B cell (primary cell): Measurements from ENCODE around the gene GPR143. TPM values are rescaled to one million over a fixed set of nuclear protein-coding genes. Genes with fewer than 3 reads are reported as not detected.

ENCODE experiments used
- ATAC-seq: fragments of 200-7000 bp; cut with Tn5 transposase; one replicate; pipeline ENCODE4 v1.10.0; 2021; ENCODE audit warnings: low read depth, mild to moderate bottlenecking, moderate number of reproducible peaks, moderate library complexity
- CTCF ChIA-PET: fragments of 350-600 bp; sonication (Branson Sonifier 250); formaldehyde crosslinking; loops from one replicate; lab custom pipeline; 2021; ENCODE audit warnings: antibody characterized with exemption, inconsistent platforms; lab: Charles Lee
- POLR2A ChIA-PET: fragments of 350-600 bp; sonication (Branson Sonifier 250); formaldehyde crosslinking; loops from one replicate; lab custom pipeline; 2021; ENCODE audit warnings: antibody characterized with exemption; lab: Charles Lee
- DNase-seq: peaks from one replicate; pipeline ENCODE4 v3.0.0; 2013
- H2AFZ ChIP-seq: 2 replicates; pipeline ENCODE4 v1.6.1; 2012; ENCODE audit warnings: mild to moderate bottlenecking, low read depth, low read length; ENCODE audit not compliant: insufficient read depth, poor library complexity, severe bottlenecking
- H3K27ac ChIP-seq, 2 donors: 1 replicate in 1 of 2; 2 replicates in 1 of 2; pipeline ENCODE4 v1.5.1; 2012 to 2013; ENCODE audit warnings: low read length in 2 of 2, mild to moderate bottlenecking in 2 of 2, moderate library complexity in 1 of 2
- H3K27me3 ChIP-seq, 4 experiments: fragments of 200-600 bp in 1 of 4; sonication (generic) in 1 of 4; replicated peaks in 1 of 4; 1 replicate in 2 of 4; 2 replicates in 2 of 4; pipeline versions ENCODE4 v1.6.1 to v1.7.0; 2013 to 2016; ENCODE audit warnings: low read length in 3 of 4, mild to moderate bottlenecking in 2 of 4, mixed read lengths in 1 of 4, moderate library complexity in 1 of 4; ENCODE audit not compliant: insufficient read depth in 4 of 4, control insufficient read depth in 3 of 4; ENCODE audit errors: control extremely low read depth in 1 of 4
- H3K36me3 ChIP-seq, 2 experiments: replicated peaks in 1 of 2; 1 replicate in 1 of 2; 2 replicates in 1 of 2; pipeline versions ENCODE4 v1.6.1 to v1.7.1; 2013; ENCODE audit warnings: low read length in 1 of 2; ENCODE audit not compliant: insufficient read depth in 2 of 2, control insufficient read depth in 1 of 2; ENCODE audit errors: control extremely low read depth in 1 of 2, extremely low read depth in 1 of 2
- H3K4me1 ChIP-seq, 2 donors: fragments of 200-600 bp in 1 of 2; sonication (generic) in 1 of 2; 1 replicate in 1 of 2; 2 replicates in 1 of 2; pipeline versions ENCODE4 v1.5.1 to v1.6.1; 2013 to 2017; ENCODE audit warnings: low read length in 2 of 2; ENCODE audit not compliant: control insufficient read depth in 2 of 2, insufficient read depth in 2 of 2
- H3K4me2 ChIP-seq: replicated peaks from 2 replicates; pipeline ENCODE3; 2012; ENCODE audit warnings: mild to moderate bottlenecking, low read depth, low read length; ENCODE audit not compliant: poor library complexity, severe bottlenecking
- H3K4me3 ChIP-seq, 5 experiments: fragments of 200-600 bp in 1 of 5; sonication (generic) in 1 of 5; 1 replicate in 3 of 5; 2 replicates in 2 of 5; pipeline versions ENCODE4 v1.5.1 to v1.7.0; 2011 to 2016; ENCODE audit warnings: low read length in 4 of 5, mild to moderate bottlenecking in 4 of 5, low read depth in 2 of 5, control low read depth in 1 of 5, moderate library complexity in 1 of 5; ENCODE audit not compliant: insufficient read depth in 1 of 5; ENCODE audit errors: control extremely low read depth in 1 of 5, extremely low read depth in 1 of 5
- H3K79me2 ChIP-seq: fragments of 200-600 bp; sonication (generic); one replicate; pipeline ENCODE4 v1.6.0; 2016; ENCODE audit warnings: low read length; ENCODE audit not compliant: control insufficient read depth, insufficient read depth
- H3K9ac ChIP-seq: fragments of 200-600 bp; sonication (generic); 2 replicates; pipeline ENCODE4 v1.6.1; 2017; ENCODE audit warnings: mild to moderate bottlenecking, low read length, moderate library complexity
- H3K9me3 ChIP-seq, 3 donors: one replicate each; pipeline versions ENCODE4 v1.6.1 to v1.7.1; 2013; ENCODE audit warnings: low read length in 2 of 3; ENCODE audit not compliant: control insufficient read depth in 2 of 3, insufficient read depth in 1 of 3; ENCODE audit errors: control extremely low read depth in 1 of 3
- H4K20me1 ChIP-seq: 2 replicates; pipeline ENCODE4 v1.6.0; 2012; ENCODE audit warnings: mild to moderate bottlenecking, low read length; ENCODE audit not compliant: insufficient read depth, control insufficient read depth, poor library complexity, severe bottlenecking
- H3K27ac Mint-ChIP-seq: one replicate; pipeline ENCODE4 v1.8.0; 2021; ENCODE audit warnings: mixed read lengths
- H3K27me3 Mint-ChIP-seq: one replicate; pipeline ENCODE4 v1.8.0; 2021; ENCODE audit warnings: mixed read lengths
- H3K4me1 Mint-ChIP-seq: one replicate; pipeline ENCODE4 v1.8.0; 2021; ENCODE audit warnings: mixed read lengths
- H3K4me3 Mint-ChIP-seq: one replicate; pipeline ENCODE4 v1.8.0; 2021; ENCODE audit warnings: mixed read lengths
- H3K9me3 Mint-ChIP-seq: one replicate; pipeline ENCODE4 v1.8.0; 2022; ENCODE audit warnings: mixed read lengths; ENCODE audit not compliant: insufficient read depth
- EZH2 ChIP-seq: IDR thresholded peaks from 2 replicates; pipeline ENCODE4 v1.6.1; 2012; ENCODE audit warnings: borderline replicate concordance, low read depth, mild to moderate bottlenecking, moderate library complexity, low read length; ENCODE audit not compliant: insufficient read depth, poor library complexity, severe bottlenecking
- WGBS: methylation state at CpG from one replicate; pipeline ENCODE4 v1.1.5; 2013; ENCODE audit warnings: missing lambda C conversion rate; ENCODE audit not compliant: insufficient coverage; 5-methylcytosine and 5-hydroxymethylcytosine counted together
- intact Hi-C: fragments of 100-400 bp; cut with micrococcal nuclease; formaldehyde crosslinking; loops from one replicate; pipeline ENCODE4 v1.10.0; 2022
- polyA plus RNA-seq: library from polyadenylated mRNA; depleted of rRNA; stranded (reverse); fragments of >200 nt; gene quantifications from 2 replicates; pipeline ENCODE4 v1.2.3, GENCODE V29; 2012
- total RNA-seq, 2 donors: library from RNA; stranded (reverse); fragments of 120-200 nt in 1 of 2; gene quantifications; 1 replicate in 1 of 2; 2 replicates in 1 of 2; pipeline versions ENCODE4 v1.2.3 to v1.2.4, GENCODE V29; 2013 to 2022
- TF ChIP-seq, protein P1 (sequence below): fragments of 200-600 bp; IDR thresholded peaks from one replicate; pipeline ENCODE4 v1.8.0; 2022; ENCODE audit warnings: antibody characterized with exemption, mild to moderate bottlenecking

Gene GPR143
- total and polyA plus RNA-seq, 2 donors (not counting 1 experiment from before 2014, with no cell fraction given): not detected

DNA sequence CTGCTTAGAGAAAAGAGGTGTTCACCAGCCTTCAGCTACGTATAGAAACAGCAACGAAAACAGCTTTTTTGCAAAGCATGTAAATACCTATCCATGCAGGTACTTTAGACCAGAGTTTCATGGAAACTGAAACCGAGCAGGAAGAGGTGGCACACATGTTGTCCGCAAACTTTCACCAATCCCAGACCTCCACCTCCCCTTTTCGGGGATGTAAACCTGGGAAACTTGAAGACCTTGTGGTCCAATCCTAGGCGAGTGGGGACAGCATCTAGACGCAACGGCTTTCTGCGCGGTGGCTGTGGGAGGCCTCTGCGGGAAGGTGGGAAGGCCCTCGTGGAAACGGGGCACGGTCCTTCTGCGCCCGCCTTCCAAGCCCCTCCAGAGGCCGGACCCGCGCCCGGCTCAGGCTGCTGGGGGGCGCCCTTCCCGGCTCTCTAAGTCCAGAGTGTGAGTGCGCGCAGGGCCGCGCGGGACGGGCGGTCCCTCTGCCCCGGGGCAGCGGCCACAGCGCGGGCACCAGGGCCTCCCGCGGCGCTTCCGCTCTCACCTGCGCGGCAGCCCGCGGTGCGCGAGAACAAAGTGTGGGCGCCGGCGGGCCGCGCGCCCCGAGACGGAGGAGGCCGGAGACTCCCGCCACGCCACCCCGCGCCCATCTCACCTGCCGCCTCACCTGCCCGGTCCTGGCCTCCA, 19.8 kb upstream of the GPR143 start:
- Histone ChIP-seq H3K27me3 (peaks cover 0 to 14% (median 2%) of the 10 kb centered on the region in 4 experiments), H3K27ac (no peak overlapping the region), H4K20me1 (no peaks in the 10 kb centered on the region), H3K79me2 (no peaks in the 10 kb centered on the region), H2AFZ (no peak overlapping the region), H3K9ac (no peak overlapping the region), H3K36me3 (no peaks in the 10 kb centered on the region), H3K9me3 (peaks cover 0 to 3% (median 0%) of the 10 kb centered on the region in 3 donors), H3K4me1 (peaks cover 0 to 3% of the 10 kb centered on the region in 2 donors), H3K4me2 (peak overlapping the region; percentile 46), H3K4me3 (no peak overlapping the region)
- intact Hi-C loops: no loop called here
- Mint-ChIP-seq H3K4me1 (no peaks in the 10 kb centered on the region), H3K27me3 (peaks cover 20% of the 10 kb centered on the region), H3K27ac (no peak overlapping the region), H3K4me3 (peak overlapping the region; percentile 50), H3K9me3 (no peaks in the 10 kb centered on the region)
- WGBS: 3% methylated on average over 48 of the region's 58 CpGs
- ATAC-seq: no peak
- no peak for TF ChIP-seq EZH2
- TF ChIP-seq, protein P1, sequence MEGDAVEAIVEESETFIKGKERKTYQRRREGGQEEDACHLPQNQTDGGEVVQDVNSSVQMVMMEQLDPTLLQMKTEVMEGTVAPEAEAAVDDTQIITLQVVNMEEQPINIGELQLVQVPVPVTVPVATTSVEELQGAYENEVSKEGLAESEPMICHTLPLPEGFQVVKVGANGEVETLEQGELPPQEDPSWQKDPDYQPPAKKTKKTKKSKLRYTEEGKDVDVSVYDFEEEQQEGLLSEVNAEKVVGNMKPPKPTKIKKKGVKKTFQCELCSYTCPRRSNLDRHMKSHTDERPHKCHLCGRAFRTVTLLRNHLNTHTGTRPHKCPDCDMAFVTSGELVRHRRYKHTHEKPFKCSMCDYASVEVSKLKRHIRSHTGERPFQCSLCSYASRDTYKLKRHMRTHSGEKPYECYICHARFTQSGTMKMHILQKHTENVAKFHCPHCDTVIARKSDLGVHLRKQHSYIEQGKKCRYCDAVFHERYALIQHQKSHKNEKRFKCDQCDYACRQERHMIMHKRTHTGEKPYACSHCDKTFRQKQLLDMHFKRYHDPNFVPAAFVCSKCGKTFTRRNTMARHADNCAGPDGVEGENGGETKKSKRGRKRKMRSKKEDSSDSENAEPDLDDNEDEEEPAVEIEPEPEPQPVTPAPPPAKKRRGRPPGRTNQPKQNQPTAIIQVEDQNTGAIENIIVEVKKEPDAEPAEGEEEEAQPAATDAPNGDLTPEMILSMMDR: no peak
- no peak for DNase-seq
- ChIA-PET CTCF (no interaction called here), POLR2A (no interaction called here)

DNA sequence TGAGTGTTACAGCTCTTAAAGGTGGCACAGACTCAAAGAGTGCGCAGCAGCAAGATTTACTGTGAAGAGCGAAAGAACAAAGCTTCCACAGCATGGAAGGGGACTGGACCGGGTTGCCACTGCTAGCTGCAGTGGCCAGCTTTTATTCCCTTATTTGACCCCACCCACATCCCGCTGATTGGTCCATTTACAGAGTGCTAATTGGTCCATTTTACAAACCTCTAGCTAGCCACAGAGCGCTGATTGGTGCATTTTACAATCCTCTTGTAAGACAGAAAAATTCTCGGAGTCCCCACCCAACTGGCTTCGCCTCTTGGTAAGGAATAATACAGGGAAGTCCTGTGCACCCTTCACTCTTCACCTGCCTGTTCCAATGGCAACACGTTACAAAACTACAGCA, 18.7 kb upstream of the GPR143 start:
- no peaks in the 10 kb centered on the region for H4K20me1 ChIP-seq
- no peak overlapping the region for H3K4me3 ChIP-seq
- H3K27me3 ChIP-seq: peaks cover 0 to 14% (median 2%) of the 10 kb centered on the region in 4 experiments
- no peak overlapping the region for H3K9ac ChIP-seq
- 92% methylated on average over 2 of the region's 8 CpGs for WGBS
- DNase-seq (no peak), ATAC-seq (no peak)
- H3K4me1 Mint-ChIP-seq: no peaks in the 10 kb centered on the region
- no peaks in the 10 kb centered on the region for H3K9me3 Mint-ChIP-seq
- H3K27ac ChIP-seq: no peak overlapping the region
- CTCF ChIA-PET: no interaction called here
- TF ChIP-seq EZH2: no peak
- TF ChIP-seq, protein P1: no peak
- H3K36me3 ChIP-seq: no peaks in the 10 kb centered on the region
- H3K27me3 Mint-ChIP-seq: peaks cover 20% of the 10 kb centered on the region
- POLR2A ChIA-PET: no interaction called here
- no peak overlapping the region for H3K4me2 ChIP-seq
- no peak overlapping the region for H3K27ac Mint-ChIP-seq
- intact Hi-C loops: no loop called here
- H3K4me1 ChIP-seq: peaks cover 0 to 3% of the 10 kb centered on the region in 2 donors
- peaks cover 0 to 3% (median 0%) of the 10 kb centered on the region in 3 donors for H3K9me3 ChIP-seq
- H2AFZ ChIP-seq: no peak overlapping the region
- H3K79me2 ChIP-seq: no peaks in the 10 kb centered on the region
- H3K4me3 Mint-ChIP-seq: no peak overlapping the region
